Activated naive CD8-positive, alpha-beta T cell treated with anti-CD3 and anti-CD28 coated beads, Interleukin-2, amount 50 U/mL, for 24 hours (primary cell): ENCODE measurements around the gene CEP162.
A peak's percentile ranks its signal among the peaks of the same experiment; 100 is the strongest.
"Not testable (repeated sequence)": the region's sequence is repeated elsewhere in the genome, so short reads cannot be mapped to it uniquely, and the experiment has no call there.

Source experiments
- ATAC-seq: fragments of 150-1000 bp; cut with Tn5 transposase; one replicate; pipeline ENCODE4 v1.10.0; 2021
- DNase-seq: peaks from one replicate; pipeline ENCODE4 v3.0.0; 2021
- H3K27ac Mint-ChIP-seq: one replicate; pipeline ENCODE4 v1.8.0; 2021; ENCODE audit warnings: mild to moderate bottlenecking, mixed read lengths
- H3K27me3 Mint-ChIP-seq: one replicate; pipeline ENCODE4 v1.8.0; 2021; ENCODE audit warnings: mixed read lengths
- H3K36me3 Mint-ChIP-seq: one replicate; pipeline ENCODE4 v1.8.0; 2021; ENCODE audit warnings: low read depth, mixed read lengths
- H3K4me1 Mint-ChIP-seq: one replicate; pipeline ENCODE4 v1.8.0; 2021; ENCODE audit warnings: mixed read lengths
- H3K4me3 Mint-ChIP-seq: one replicate; pipeline ENCODE4 v1.8.0; 2021; ENCODE audit warnings: mild to moderate bottlenecking, moderate library complexity, mixed read lengths
- H3K9me3 Mint-ChIP-seq: one replicate; pipeline ENCODE4 v1.8.0; 2021; ENCODE audit warnings: mixed read lengths

Gene CEP162

GRCh38 chr6:84255641-84256040 is 28.2 kb upstream of the CEP162 start:
- Mint-ChIP-seq H3K27me3 (peaks cover 28% of the 10 kb centered on the region), H3K4me3 (no peak overlapping the region), H3K4me1 (no peaks in the 10 kb centered on the region), H3K9me3 (no peaks in the 10 kb centered on the region), H3K36me3 (no peaks in the 10 kb centered on the region), H3K27ac (no peak overlapping the region)
- ATAC-seq (no peak), DNase-seq (no peak)

DNA sequence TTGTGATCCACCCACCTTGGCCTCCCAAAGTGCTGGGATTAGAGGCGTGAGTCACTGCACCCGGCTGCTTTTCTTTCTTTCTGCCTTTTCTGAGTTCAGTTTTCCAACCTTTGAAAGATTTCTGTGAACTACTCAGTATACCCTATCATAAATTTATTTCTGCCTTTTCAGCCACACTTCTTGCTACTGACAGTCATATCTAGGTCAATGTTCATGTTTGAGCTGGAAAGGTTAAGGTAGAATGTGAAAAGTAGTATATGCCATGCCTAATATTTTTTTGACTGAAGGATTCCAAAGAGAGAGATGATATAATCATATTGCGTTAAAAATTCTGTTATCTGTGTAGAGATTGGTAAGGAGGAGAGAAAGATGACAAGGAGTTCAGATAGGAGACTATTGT is 25.9 kb upstream of the CEP162 start:
- Mint-ChIP-seq H3K36me3 (no peaks in the 10 kb centered on the region), H3K4me1 (no peaks in the 10 kb centered on the region), H3K27ac (no peak overlapping the region), H3K4me3 (no peak overlapping the region), H3K9me3 (no peaks in the 10 kb centered on the region), H3K27me3 (peaks cover 25% of the 10 kb centered on the region)
- no peak for ATAC-seq
- DNase-seq: no peak

- no peak for DNase-seq
- Mint-ChIP-seq H3K9me3 (no peaks in the 10 kb centered on the region), H3K4me1 (no peaks in the 10 kb centered on the region), H3K4me3 (no peak overlapping the region), H3K36me3 (no peaks in the 10 kb centered on the region), H3K27me3 (peaks cover 28% of the 10 kb centered on the region), H3K27ac (no peak overlapping the region)
- no peak for ATAC-seq
Observed at GRCh38 chr6:84251891-84252539, 24.6 kb upstream of the CEP162 start.

- H3K4me3 Mint-ChIP-seq: no peak overlapping the region
- ATAC-seq: no peak
- no peaks in the 10 kb centered on the region for H3K4me1 Mint-ChIP-seq
- no peak overlapping the region for H3K27ac Mint-ChIP-seq
- no peaks in the 10 kb centered on the region for H3K9me3 Mint-ChIP-seq
- no peak for DNase-seq
- H3K36me3 Mint-ChIP-seq: no peaks in the 10 kb centered on the region
- peaks cover 21% of the 10 kb centered on the region for H3K27me3 Mint-ChIP-seq
Observed at GRCh38 chr6:84249724-84250123, 22.3 kb upstream of the CEP162 start.

DNA sequence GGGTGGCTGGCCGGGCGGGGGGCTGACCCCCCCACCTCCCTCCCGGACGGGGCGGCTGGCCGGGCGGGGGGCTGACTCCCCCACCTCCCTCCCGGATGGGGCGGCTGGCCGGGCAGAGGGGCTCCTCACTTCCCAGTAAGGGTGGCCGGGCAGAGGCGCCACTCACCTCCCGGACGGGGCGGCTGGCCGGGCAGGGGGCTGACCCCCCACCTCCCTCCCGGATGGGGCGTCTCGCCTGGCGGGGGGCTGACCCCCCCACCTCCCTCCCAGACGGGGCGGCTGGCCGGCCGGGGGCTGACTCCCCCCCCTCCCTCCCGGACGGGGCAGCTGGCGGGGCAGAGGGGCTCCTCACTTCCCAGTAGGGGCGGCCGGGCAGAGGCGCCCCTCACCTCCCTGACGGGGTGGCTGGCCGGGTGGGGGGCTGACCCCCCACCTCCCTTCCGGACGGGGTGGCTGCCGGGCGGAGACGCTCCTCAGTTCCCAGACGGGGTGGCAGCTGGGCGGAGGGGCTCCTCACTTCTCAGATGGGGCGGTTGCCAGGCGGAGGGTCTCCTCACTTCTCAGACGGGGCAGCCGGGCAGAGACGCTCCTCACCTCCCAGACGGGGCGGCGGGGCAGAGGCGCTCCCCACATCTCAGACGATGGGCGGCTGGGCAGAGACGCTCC is 17.1 kb upstream of the CEP162 start:
- H3K4me1 Mint-ChIP-seq, DNase-seq, H3K27ac Mint-ChIP-seq, H3K36me3 Mint-ChIP-seq, H3K9me3 Mint-ChIP-seq, H3K27me3 Mint-ChIP-seq, ATAC-seq, H3K4me3 Mint-ChIP-seq: not testable (repeated sequence)

DNA sequence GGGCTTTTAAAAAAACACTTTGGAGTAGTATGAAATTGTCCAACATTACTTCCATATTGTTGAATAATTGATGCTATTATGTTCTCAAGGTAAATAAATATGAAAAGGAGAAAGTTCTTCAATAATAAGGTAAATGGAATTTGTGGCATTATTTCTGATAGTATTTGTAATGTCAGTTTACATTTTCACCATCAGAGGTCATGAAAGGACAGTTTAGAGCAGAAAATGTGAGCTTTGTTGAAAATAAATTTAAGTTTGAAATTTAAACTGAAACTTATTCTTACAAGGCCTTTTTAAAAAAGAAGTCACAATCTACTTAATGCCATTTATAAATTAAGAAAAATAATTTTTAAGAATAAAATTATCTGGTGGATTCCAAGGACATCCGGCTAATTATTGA is 15.8 kb upstream of the CEP162 start:
- Mint-ChIP-seq H3K4me1 (no peaks in the 10 kb centered on the region), H3K27ac (no peak overlapping the region), H3K36me3 (no peaks in the 10 kb centered on the region), H3K27me3 (peaks cover 12% of the 10 kb centered on the region), H3K4me3 (no peak overlapping the region), H3K9me3 (no peaks in the 10 kb centered on the region)
- no peak for ATAC-seq
- DNase-seq: no peak

- Mint-ChIP-seq H3K4me1 (no peaks in the 10 kb centered on the region), H3K36me3 (no peaks in the 10 kb centered on the region), H3K27me3 (peaks cover 9% of the 10 kb centered on the region), H3K9me3 (no peaks in the 10 kb centered on the region), H3K27ac (no peak overlapping the region), H3K4me3 (no peak overlapping the region)
- ATAC-seq (no peak), DNase-seq (no peak)
Observed at GRCh38 chr6:84242265-84242664, 14.8 kb upstream of the CEP162 start.

GRCh38 chr6:84228198-84228543 is 728 bp upstream of the CEP162 start:
- H3K4me1 Mint-ChIP-seq: peaks cover 16% of the 10 kb centered on the region
- H3K36me3 Mint-ChIP-seq: peaks cover 2% of the 10 kb centered on the region
- peaks cover 12% of the 10 kb centered on the region for H3K27me3 Mint-ChIP-seq
- peak overlapping the region; percentile 91 for H3K4me3 Mint-ChIP-seq
- H3K27ac Mint-ChIP-seq: peak overlapping the region; percentile 83
- ATAC-seq (no peak), DNase-seq (no peak)
- no peaks in the 10 kb centered on the region for H3K9me3 Mint-ChIP-seq

GRCh38 chr6:84227044-84227433 is 404 bp downstream of the CEP162 start:
- Mint-ChIP-seq H3K4me3 (peak overlapping the region; percentile 91), H3K36me3 (peaks cover 2% of the 10 kb centered on the region), H3K9me3 (no peaks in the 10 kb centered on the region), H3K27ac (peak overlapping the region; percentile 83), H3K27me3 (peaks cover 4% of the 10 kb centered on the region), H3K4me1 (peaks cover 22% of the 10 kb centered on the region)
- DNase-seq (no peak), ATAC-seq (no peak)

DNA sequence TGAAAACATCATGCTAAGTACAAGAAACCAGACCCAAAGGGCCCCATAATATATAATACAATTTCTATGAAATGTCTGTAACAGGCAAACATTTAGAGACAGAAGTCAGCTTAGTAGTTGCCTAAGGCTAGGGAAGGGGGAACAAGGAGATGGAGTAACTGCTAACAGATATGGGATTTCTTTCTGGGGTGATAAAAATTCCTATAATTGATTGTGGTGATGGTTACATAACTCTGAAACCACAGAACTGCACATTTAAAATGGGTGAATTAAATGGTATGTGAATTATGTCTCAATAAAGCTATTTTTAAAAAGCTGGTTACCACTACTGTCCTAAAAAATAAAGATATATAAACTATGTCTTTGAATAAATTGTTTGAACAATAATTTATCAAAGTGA is 3.2 kb downstream of the CEP162 start:
- no peaks in the 10 kb centered on the region for H3K27me3 Mint-ChIP-seq
- no peak for ATAC-seq
- H3K4me3 Mint-ChIP-seq: no peak overlapping the region
- peaks cover 2% of the 10 kb centered on the region for H3K36me3 Mint-ChIP-seq
- H3K9me3 Mint-ChIP-seq: no peaks in the 10 kb centered on the region
- H3K4me1 Mint-ChIP-seq: peaks cover 22% of the 10 kb centered on the region
- H3K27ac Mint-ChIP-seq: no peak overlapping the region
- no peak for DNase-seq

- not testable (repeated sequence) for DNase-seq, H3K27me3 Mint-ChIP-seq, H3K36me3 Mint-ChIP-seq, H3K4me3 Mint-ChIP-seq, H3K9me3 Mint-ChIP-seq, H3K27ac Mint-ChIP-seq, ATAC-seq
- peaks cover 20% of the 10 kb centered on the region for H3K4me1 Mint-ChIP-seq
Observed at GRCh38 chr6:84223608-84224007, 3.8 kb downstream of the CEP162 start.

GRCh38 chr6:84222426-84222825 is 5.0 kb downstream of the CEP162 start:
- Mint-ChIP-seq H3K4me1 (peaks cover 17% of the 10 kb centered on the region), H3K4me3 (no peak overlapping the region), H3K9me3 (no peaks in the 10 kb centered on the region), H3K27ac (no peak overlapping the region), H3K36me3 (peaks cover 2% of the 10 kb centered on the region), H3K27me3 (no peaks in the 10 kb centered on the region)
- DNase-seq: no peak
- peak; percentile 33 for ATAC-seq

GRCh38 chr6:84220809-84221409 is 6.5 kb downstream of the CEP162 start:
- Mint-ChIP-seq H3K4me1 (peaks cover 8% of the 10 kb centered on the region), H3K27me3 (no peaks in the 10 kb centered on the region), H3K4me3 (no peak overlapping the region), H3K9me3 (no peaks in the 10 kb centered on the region), H3K27ac (no peak overlapping the region), H3K36me3 (peaks cover 2% of the 10 kb centered on the region)
- DNase-seq (no peak), ATAC-seq (no peak)

- Mint-ChIP-seq H3K4me1 (peaks cover 5% of the 10 kb centered on the region), H3K36me3 (no peaks in the 10 kb centered on the region), H3K9me3 (no peaks in the 10 kb centered on the region), H3K27me3 (no peaks in the 10 kb centered on the region), H3K4me3 (no peak overlapping the region), H3K27ac (no peak overlapping the region)
- DNase-seq (no peak), ATAC-seq (no peak)
Observed at GRCh38 chr6:84218091-84218490, 9.4 kb downstream of the CEP162 start.

- DNase-seq (no peak), ATAC-seq (no peak)
- H3K36me3 Mint-ChIP-seq: peaks cover 5% of the 10 kb centered on the region
- no peak overlapping the region for H3K4me3 Mint-ChIP-seq
- no peaks in the 10 kb centered on the region for H3K27me3 Mint-ChIP-seq
- no peaks in the 10 kb centered on the region for H3K4me1 Mint-ChIP-seq
- H3K27ac Mint-ChIP-seq: no peak overlapping the region
- H3K9me3 Mint-ChIP-seq: no peaks in the 10 kb centered on the region
Observed at GRCh38 chr6:84213217-84213616, 14.2 kb downstream of the CEP162 start.
